Measurements from ENCODE around the gene RNF207.

Gene RNF207

GRCh38 chr1:6197746-6198427, 8.0 kb upstream of the RNF207 start:
- Histone ChIP-seq H3K9ac (ENCODE audit: low read length) (peak overlapping the region; percentile 98; the same call in 1 of the 2 replicates), H3K27me3 (replicated peaks; ENCODE audit: insufficient read depth, low read length) (no peaks in the 10 kb centered on the region), H3K4me1 (ENCODE audit: low read length) (peaks cover 19% of the 10 kb centered on the region), H3K9me2 (replicated peaks; ENCODE audit: insufficient read depth, low read length) (no peaks in the 10 kb centered on the region), H3K4me2 (ENCODE audit: low read depth, low read length) (peak overlapping the region; percentile 85), H3F3A (ENCODE audit: insufficient read depth, low read length) (no peaks in the 10 kb centered on the region), H4K20me1 (ENCODE audit: insufficient read depth, low read length) (0 out of 2 replicates have a peak, but pooled peaks cover 13% of the 10 kb centered on the region), H3K9me3 (replicated peaks; ENCODE audit: insufficient read depth, low read length) (no peaks in the 10 kb centered on the region), H2AFZ (ENCODE audit: low read length) (no peak overlapping the region), H3K27ac (ENCODE audit: low read length) (no peak overlapping the region), H3K4me3 (ENCODE audit: low read length) (peak overlapping the region; percentile 97), H3K79me2 (ENCODE audit: low read length) (peaks cover 63% of the 10 kb centered on the region), H3K36me3 (replicated peaks; ENCODE audit: insufficient read depth, low read length) (peaks cover 8% of the 10 kb centered on the region)
- DNase-seq: no peak
- TF ChIP-seq EZH2phosphoT487 (IDR thresholded peaks at IDR 0.05; ENCODE audit: low read length) (no peak), EZH2 (optimal IDR thresholded peaks at IDR 0.05; ENCODE audit: low read depth, low read length) (no peak), CTCF (IDR thresholded peaks at IDR 0.05; ENCODE audit: low read length) (no peak)

- Histone ChIP-seq H2AFZ (ENCODE audit: low read length) (peak overlapping the region; percentile 72), H3K4me3 (ENCODE audit: low read length) (peak overlapping the region; percentile 97)
- peak; percentile 41 for DNase-seq
Measured at GRCh38 chr1:6198646-6199297, 7.1 kb upstream of the RNF207 start.

More at GRCh38 chr1:6198646-6199297, 7.1 kb upstream of the RNF207 start:
- Histone ChIP-seq H3K79me2 (ENCODE audit: low read length) (peaks cover 54% of the 10 kb centered on the region), H3K27me3 (replicated peaks; ENCODE audit: insufficient read depth, low read length) (no peaks in the 10 kb centered on the region), H3K36me3 (replicated peaks; ENCODE audit: insufficient read depth, low read length) (peaks cover 5% of the 10 kb centered on the region), H3F3A (ENCODE audit: insufficient read depth, low read length) (no peaks in the 10 kb centered on the region), H3K4me2 (ENCODE audit: low read depth, low read length) (peak overlapping the region; percentile 85), H3K9me3 (replicated peaks; ENCODE audit: insufficient read depth, low read length) (no peaks in the 10 kb centered on the region), H3K9ac (ENCODE audit: low read length) (peak overlapping the region; percentile 98), H3K27ac (ENCODE audit: low read length) (peak overlapping the region; percentile 44; the same call in 1 of the 2 replicates), H3K9me2 (replicated peaks; ENCODE audit: insufficient read depth, low read length) (no peaks in the 10 kb centered on the region), H3K4me1 (ENCODE audit: low read length) (peaks cover 19% of the 10 kb centered on the region), H4K20me1 (ENCODE audit: insufficient read depth, low read length) (0 out of 2 replicates have a peak, but pooled peaks cover 13% of the 10 kb centered on the region)
- TF ChIP-seq EZH2phosphoT487 (IDR thresholded peaks at IDR 0.05; ENCODE audit: low read length) (no peak), CTCF (IDR thresholded peaks at IDR 0.05; ENCODE audit: low read length) (no peak), EZH2 (optimal IDR thresholded peaks at IDR 0.05; ENCODE audit: low read depth, low read length) (no peak)
